OCI-LY7 (cell line): ENCODE results near the gene KCNH1.

Experiments used
- CTCF ChIP-seq: fragments of 200-600 bp; sonication (generic); conservative IDR thresholded peaks from 2 replicates; pipeline ENCODE4 v1.5.1; 2014; ENCODE audit warnings: mild to moderate bottlenecking, antibody characterized with exemption, low read length, moderate library complexity, mixed read lengths
- EZH2phosphoT487 ChIP-seq: fragments of 200-600 bp; sonication (generic); IDR thresholded peaks from 2 replicates; pipeline ENCODE4 v1.6.1; 2018; ENCODE audit warnings: low read depth, borderline replicate concordance, mild to moderate bottlenecking, mixed run types, antibody characterized with exemption, low read length, moderate library complexity, mixed read lengths

- TF ChIP-seq CTCF (no peak), EZH2phosphoT487 (no peak)
Observed at GRCh38 chr1:210747112-210747511, 386.8 kb downstream of the KCNH1 start.
